GM19025 (cell line): ENCODE measurements around the gene CLEC17A.

Experiments used
- ATAC-seq: cut with Tn5 transposase; IDR thresholded peaks from one replicate; pipeline ENCODE4 v1.9.1; 2021; ENCODE audit warnings: mild to moderate bottlenecking, low read depth, moderate library complexity; ENCODE audit not compliant: unreplicated experiment

CLEC17A gene

DNA sequence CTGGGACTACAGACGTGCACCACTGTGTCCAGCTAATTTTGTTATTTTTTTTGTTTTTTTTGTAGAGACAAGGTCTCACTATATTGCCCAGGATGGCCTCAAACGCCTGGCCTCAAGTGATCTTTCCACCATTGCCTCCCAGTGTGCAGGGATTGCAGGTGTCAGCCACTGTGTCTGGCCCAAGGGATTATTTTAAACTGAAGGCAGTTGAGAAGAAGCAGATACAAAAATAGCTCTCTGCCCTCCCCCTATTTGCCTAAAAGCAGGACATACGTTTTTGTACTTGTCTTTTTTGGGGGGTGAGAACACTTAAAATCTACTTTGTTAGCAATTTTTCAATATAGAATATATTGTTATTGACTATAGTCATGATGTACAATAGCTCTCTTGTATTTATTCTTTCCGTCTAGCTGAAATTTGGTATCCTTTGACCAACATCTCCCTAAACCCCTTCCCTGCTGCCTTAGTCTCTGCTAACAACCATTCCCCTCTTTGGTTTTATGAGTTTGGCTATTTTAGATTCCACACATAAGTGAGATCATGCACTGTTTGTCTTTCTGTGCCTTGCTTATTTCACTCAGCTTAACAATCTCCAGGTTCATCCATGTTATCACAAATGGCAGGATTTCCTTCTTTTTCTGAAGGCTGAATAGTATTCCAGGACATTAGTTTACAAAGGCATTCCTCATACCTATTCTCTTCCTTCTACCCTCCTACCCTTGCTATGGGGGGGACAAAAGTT is 56.8 kb downstream of the CLEC17A start:
- no peak for ATAC-seq

- ATAC-seq, result no peak
These were observed 65.6 kb downstream of the CLEC17A start for GRCh38 chr19:14648506-14648905.

DNA sequence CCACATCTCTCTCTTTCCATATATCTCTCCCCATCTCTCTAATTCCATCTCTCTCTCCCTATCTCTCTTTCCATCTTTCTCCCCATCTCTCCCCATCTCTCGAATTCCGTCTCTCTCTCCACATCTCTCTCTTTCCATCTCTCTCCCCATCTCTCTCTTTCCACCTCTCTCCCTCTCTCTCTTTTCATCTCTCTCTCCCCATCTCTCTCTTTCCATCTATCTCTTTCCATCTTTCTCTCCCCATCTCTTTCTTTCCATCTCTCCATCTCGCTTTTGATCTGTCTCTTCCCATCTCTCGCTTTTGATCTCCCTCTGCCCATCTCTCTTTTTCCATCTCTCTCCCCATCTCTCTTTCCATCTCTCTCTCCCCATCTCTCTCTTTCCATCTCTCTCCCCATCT is 66.1 kb downstream of the CLEC17A start:
- ATAC-seq, result no peak

- no peak for ATAC-seq
These were observed 67.3 kb downstream of the CLEC17A start for GRCh38 chr19:14650161-14650560.

- ATAC-seq, result no peak
These were observed 72.1 kb downstream of the CLEC17A start for GRCh38 chr19:14654786-14655560.

- no peak for ATAC-seq
These were observed 72.8 kb downstream of the CLEC17A start for GRCh38 chr19:14655726-14656125.

DNA sequence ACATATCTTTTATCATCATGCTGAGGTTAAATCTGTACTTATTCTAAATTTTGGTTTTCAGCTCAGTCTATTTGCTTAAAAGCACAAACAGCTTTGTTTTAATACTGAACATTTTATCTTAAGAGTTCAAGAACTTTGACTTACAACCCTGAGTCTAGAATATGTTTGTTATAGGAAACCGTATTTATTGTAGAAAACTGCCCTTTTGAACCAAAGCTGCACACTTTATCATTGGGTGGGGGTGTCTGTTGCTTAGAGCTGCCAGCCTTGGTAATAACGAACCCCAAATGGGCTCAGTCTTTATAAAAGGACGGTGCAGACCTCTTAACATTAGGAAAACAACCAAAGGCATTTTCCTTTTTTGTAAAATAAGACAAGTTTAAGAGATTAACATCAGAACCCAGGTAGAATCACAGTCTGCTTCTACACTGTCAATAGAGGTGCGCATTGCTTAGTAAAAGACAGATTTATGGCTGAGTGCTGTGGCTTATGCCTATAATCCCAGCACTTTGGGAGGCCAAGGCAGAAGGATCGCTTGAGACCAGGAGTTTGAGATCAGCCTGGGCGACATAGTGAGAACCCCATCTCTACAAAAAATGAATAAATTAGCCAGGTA is 77.1 kb downstream of the CLEC17A start:
- no peak for ATAC-seq

GRCh38 chr19:14661372-14661924 is 78.6 kb downstream of the CLEC17A start:
- no peak for ATAC-seq
